ENCODE measurements around the gene CHRM4.

DNA sequence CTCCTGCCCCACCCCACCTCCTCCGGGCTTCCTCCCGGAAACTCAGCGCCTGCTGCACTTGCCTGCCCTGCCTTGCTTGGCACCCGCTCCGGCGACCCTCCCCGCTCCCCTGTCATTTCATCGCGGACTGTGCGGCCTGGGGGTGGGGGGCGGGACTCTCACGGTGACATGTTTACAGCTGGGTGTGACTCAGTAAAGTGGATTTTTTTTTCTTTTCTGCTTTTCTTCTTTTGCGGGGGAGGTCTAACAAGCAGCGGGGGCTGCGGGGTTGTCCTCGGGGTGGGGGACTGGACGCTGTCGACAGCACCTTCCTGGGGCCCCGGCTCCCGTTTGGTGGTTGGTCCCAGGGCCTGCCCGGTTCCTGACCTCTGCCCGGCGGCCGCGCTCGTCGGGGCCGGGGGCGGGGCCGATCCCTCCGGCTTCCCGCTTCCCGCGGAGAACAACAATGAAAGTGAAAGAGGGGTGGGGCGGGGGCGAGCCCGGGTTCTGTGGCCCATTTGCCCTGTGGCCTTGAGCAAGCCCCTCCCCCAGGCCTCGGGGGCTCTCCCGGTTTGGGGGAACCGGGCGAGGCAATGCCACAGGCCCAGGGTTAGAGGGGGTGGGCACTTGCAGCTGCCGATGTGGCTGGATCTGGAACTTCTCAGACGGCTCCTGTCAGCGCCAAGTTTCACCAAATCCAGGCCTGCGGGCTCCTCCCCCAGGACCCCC is 11.1 kb downstream of the CHRM4 start:
- TF ChIP-seq, protein P1, sequence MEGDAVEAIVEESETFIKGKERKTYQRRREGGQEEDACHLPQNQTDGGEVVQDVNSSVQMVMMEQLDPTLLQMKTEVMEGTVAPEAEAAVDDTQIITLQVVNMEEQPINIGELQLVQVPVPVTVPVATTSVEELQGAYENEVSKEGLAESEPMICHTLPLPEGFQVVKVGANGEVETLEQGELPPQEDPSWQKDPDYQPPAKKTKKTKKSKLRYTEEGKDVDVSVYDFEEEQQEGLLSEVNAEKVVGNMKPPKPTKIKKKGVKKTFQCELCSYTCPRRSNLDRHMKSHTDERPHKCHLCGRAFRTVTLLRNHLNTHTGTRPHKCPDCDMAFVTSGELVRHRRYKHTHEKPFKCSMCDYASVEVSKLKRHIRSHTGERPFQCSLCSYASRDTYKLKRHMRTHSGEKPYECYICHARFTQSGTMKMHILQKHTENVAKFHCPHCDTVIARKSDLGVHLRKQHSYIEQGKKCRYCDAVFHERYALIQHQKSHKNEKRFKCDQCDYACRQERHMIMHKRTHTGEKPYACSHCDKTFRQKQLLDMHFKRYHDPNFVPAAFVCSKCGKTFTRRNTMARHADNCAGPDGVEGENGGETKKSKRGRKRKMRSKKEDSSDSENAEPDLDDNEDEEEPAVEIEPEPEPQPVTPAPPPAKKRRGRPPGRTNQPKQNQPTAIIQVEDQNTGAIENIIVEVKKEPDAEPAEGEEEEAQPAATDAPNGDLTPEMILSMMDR (IDR thresholded peaks at IDR 0.05) = no peak
- TF ChIP-seq EP300 (IDR thresholded peaks at IDR 0.05) (no peak), ZC3H11A (IDR thresholded peaks at IDR 0.05) (no peak), CBX2 (IDR thresholded peaks at IDR 0.05; ENCODE audit: borderline replicate concordance, low read depth) (no peak), ZSCAN20 (CRISPR knock-in tag; IDR thresholded peaks at IDR 0.05) (no peak), RCOR1 (IDR thresholded peaks at IDR 0.05; ENCODE audit: low read depth, low read length) (no peak), ESRRA (IDR thresholded peaks at IDR 0.05; ENCODE audit: borderline replicate concordance, low read length) (no peak), CEBPB (IDR thresholded peaks at IDR 0.05) (no peak), RFX5 (IDR thresholded peaks at IDR 0.05) (no peak), POLR2A (IDR thresholded peaks at IDR 0.05; ENCODE audit: low read length) (no peak), MYC (IDR thresholded peaks at IDR 0.05; ENCODE audit: borderline replicate concordance, low read length) (no peak), JUNB (IDR thresholded peaks at IDR 0.05) (no peak)
- TF ChIP-seq, protein P2, sequence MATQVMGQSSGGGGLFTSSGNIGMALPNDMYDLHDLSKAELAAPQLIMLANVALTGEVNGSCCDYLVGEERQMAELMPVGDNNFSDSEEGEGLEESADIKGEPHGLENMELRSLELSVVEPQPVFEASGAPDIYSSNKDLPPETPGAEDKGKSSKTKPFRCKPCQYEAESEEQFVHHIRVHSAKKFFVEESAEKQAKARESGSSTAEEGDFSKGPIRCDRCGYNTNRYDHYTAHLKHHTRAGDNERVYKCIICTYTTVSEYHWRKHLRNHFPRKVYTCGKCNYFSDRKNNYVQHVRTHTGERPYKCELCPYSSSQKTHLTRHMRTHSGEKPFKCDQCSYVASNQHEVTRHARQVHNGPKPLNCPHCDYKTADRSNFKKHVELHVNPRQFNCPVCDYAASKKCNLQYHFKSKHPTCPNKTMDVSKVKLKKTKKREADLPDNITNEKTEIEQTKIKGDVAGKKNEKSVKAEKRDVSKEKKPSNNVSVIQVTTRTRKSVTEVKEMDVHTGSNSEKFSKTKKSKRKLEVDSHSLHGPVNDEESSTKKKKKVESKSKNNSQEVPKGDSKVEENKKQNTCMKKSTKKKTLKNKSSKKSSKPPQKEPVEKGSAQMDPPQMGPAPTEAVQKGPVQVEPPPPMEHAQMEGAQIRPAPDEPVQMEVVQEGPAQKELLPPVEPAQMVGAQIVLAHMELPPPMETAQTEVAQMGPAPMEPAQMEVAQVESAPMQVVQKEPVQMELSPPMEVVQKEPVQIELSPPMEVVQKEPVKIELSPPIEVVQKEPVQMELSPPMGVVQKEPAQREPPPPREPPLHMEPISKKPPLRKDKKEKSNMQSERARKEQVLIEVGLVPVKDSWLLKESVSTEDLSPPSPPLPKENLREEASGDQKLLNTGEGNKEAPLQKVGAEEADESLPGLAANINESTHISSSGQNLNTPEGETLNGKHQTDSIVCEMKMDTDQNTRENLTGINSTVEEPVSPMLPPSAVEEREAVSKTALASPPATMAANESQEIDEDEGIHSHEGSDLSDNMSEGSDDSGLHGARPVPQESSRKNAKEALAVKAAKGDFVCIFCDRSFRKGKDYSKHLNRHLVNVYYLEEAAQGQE (IDR thresholded peaks at IDR 0.05) = no peak
